H7 (cell line): ENCODE results near the gene RHOF. TPM values are rescaled to one million over a fixed set of nuclear protein-coding genes. Genes with fewer than 3 reads are reported as not detected.
"Not testable (repeated sequence)": the region's sequence is repeated elsewhere in the genome, so short reads cannot be mapped to it uniquely, and the experiment has no call there.

Experiments
- DNase-seq: peaks from one replicate; pipeline ENCODE4 v3.0.0; 2012
- H3K27me3 ChIP-seq: 2 replicates; pipeline ENCODE4 v1.6.0; 2011; ENCODE audit warnings: mild to moderate bottlenecking, low read length; ENCODE audit not compliant: control insufficient read depth, insufficient read depth
- H3K36me3 ChIP-seq: replicated peaks from 2 replicates; pipeline ENCODE4 v1.5.1; 2011; ENCODE audit warnings: low read length; ENCODE audit not compliant: control insufficient read depth, insufficient read depth
- H3K4me3 ChIP-seq: 2 replicates; pipeline ENCODE4 v1.5.1; 2011; ENCODE audit warnings: low read depth, mild to moderate bottlenecking, control low read depth, low read length, moderate library complexity; ENCODE audit not compliant: insufficient read depth
- total RNA-seq: library from RNA; depleted of rRNA; stranded (reverse); fragments of >200 nt; shearing (Covaris generic); gene quantifications from 2 replicates; pipeline ENCODE4 v1.2.3, GENCODE V29; 2014

RHOF gene
- total RNA-seq, 1 experiment from 2014 or later, result 23.8 TPM

GRCh38 chr12:121751749-121752351 is 41.6 kb downstream of the RHOF start:
- DNase-seq, result no peak
- Histone ChIP-seq H3K36me3 (peaks cover 19% of the 10 kb centered on the region), H3K27me3 (no peaks in the 10 kb centered on the region), H3K4me3 (no peak overlapping the region)

- H3K36me3 ChIP-seq, result peaks cover 17% of the 10 kb centered on the region
- H3K27me3 ChIP-seq, result no peaks in the 10 kb centered on the region
- DNase-seq, result no peak
- no peak overlapping the region for H3K4me3 ChIP-seq
These were observed 42.5 kb downstream of the RHOF start for GRCh38 chr12:121751034-121751433.

GRCh38 chr12:121750507-121750955 is 43.0 kb downstream of the RHOF start:
- no peak overlapping the region for H3K4me3 ChIP-seq
- H3K36me3 ChIP-seq, result peaks cover 15% of the 10 kb centered on the region
- DNase-seq, result no peak
- H3K27me3 ChIP-seq, result no peaks in the 10 kb centered on the region

GRCh38 chr12:121749267-121749666 is 44.2 kb downstream of the RHOF start:
- Histone ChIP-seq H3K4me3 (no peak overlapping the region), H3K36me3 (peaks cover 11% of the 10 kb centered on the region), H3K27me3 (no peaks in the 10 kb centered on the region)
- no peak for DNase-seq

GRCh38 chr12:121748571-121749265 is 44.8 kb downstream of the RHOF start:
- Histone ChIP-seq H3K4me3 (no peak overlapping the region), H3K36me3 (peaks cover 11% of the 10 kb centered on the region), H3K27me3 (no peaks in the 10 kb centered on the region)
- DNase-seq, result peak; percentile 63

- no peak overlapping the region for H3K4me3 ChIP-seq
- peaks cover 11% of the 10 kb centered on the region for H3K36me3 ChIP-seq
- DNase-seq, result peak; percentile 76
- H3K27me3 ChIP-seq, result no peaks in the 10 kb centered on the region
These were observed 45.3 kb downstream of the RHOF start for GRCh38 chr12:121748218-121748570.

- not testable (repeated sequence) for DNase-seq, H3K4me3 ChIP-seq, H3K36me3 ChIP-seq, H3K27me3 ChIP-seq
These were observed 47.9 kb downstream of the RHOF start for GRCh38 chr12:121745545-121745944.

GRCh38 chr12:121741743-121742142 is 51.7 kb downstream of the RHOF start:
- Histone ChIP-seq H3K4me3 (no peak overlapping the region), H3K27me3 (no peaks in the 10 kb centered on the region), H3K36me3 (no peaks in the 10 kb centered on the region; the same call in none of the 2 replicates)
- DNase-seq, result peak; percentile 15

GRCh38 chr12:121740847-121741246 is 52.6 kb downstream of the RHOF start:
- Histone ChIP-seq H3K27me3 (no peaks in the 10 kb centered on the region), H3K4me3 (no peak overlapping the region), H3K36me3 (no peaks in the 10 kb centered on the region; the same call in none of the 2 replicates)
- DNase-seq, result no peak

- Histone ChIP-seq H3K4me3 (no peak overlapping the region), H3K27me3 (no peaks in the 10 kb centered on the region), H3K36me3 (no peaks in the 10 kb centered on the region; the same call in none of the 2 replicates)
- DNase-seq, result peak; percentile 46
These were observed 55.1 kb downstream of the RHOF start for GRCh38 chr12:121738340-121738858.

GRCh38 chr12:121733849-121734248 is 59.6 kb downstream of the RHOF start:
- H3K36me3 ChIP-seq, result no peaks in the 10 kb centered on the region
- DNase-seq, result no peak
- no peak overlapping the region for H3K4me3 ChIP-seq

GRCh38 chr12:121731473-121731872 is 62.0 kb downstream of the RHOF start:
- no peaks in the 10 kb centered on the region for H3K27me3 ChIP-seq

More at GRCh38 chr12:121733849-121734248, 59.6 kb downstream of the RHOF start:
- no peaks in the 10 kb centered on the region for H3K27me3 ChIP-seq

GRCh38 chr12:121729021-121729420 is 64.5 kb downstream of the RHOF start:
- H3K4me3 ChIP-seq, result no peak overlapping the region
- H3K27me3 ChIP-seq, result no peaks in the 10 kb centered on the region
- H3K36me3 ChIP-seq, result no peaks in the 10 kb centered on the region; the same call in 1 of the 2 replicates
- DNase-seq, result no peak

More at GRCh38 chr12:121731473-121731872, 62.0 kb downstream of the RHOF start:
- Histone ChIP-seq H3K36me3 (no peaks in the 10 kb centered on the region), H3K4me3 (no peak overlapping the region)
- DNase-seq, result no peak
